GM12801 (cell line): Measurements from ENCODE around the gene FGF1.

Source experiments
- TF ChIP-seq, protein P1 (sequence below): IDR thresholded peaks from one replicate; pipeline ENCODE4 v1.5.1; 2011; ENCODE audit warnings: control low read depth; ENCODE audit not compliant: insufficient read length; ENCODE audit errors: extremely low read depth

FGF1 gene

DNA sequence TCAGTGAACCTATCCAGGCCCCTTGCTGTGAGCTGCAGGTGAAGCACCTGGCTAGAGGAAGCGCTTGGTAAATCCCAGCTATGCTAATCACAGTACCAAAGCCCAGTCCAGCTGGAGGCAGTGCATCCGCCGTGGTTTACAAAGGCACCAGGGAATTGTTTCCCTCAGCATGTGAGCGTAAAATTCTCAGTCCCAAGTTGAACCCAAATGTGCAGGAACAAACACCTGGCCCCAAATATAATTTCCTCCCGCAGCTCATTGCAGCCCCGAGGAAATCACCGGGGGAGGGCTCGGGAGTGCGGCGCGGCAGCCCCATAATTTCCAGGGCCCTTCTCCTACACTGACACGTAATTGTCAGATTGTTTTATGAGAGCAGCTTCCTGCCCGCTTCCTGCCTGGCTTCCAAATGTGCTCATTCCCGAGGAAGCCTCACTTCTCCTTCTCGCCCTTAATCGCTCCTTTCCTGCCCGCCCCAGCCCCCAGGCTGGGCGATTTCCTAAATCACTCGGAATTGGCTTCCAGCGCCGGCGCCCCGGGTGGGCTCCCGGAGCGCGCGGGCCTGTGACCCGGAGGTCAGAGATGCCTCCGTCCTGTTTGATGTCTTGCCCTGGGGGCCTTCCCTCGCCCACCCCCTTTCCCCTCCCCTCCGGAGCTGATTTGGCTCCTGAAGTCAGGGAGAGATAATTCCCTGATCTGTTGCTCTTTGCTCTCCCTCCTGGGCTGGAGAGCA, 134.4 kb downstream of the FGF1 start:
- TF ChIP-seq, protein P1, sequence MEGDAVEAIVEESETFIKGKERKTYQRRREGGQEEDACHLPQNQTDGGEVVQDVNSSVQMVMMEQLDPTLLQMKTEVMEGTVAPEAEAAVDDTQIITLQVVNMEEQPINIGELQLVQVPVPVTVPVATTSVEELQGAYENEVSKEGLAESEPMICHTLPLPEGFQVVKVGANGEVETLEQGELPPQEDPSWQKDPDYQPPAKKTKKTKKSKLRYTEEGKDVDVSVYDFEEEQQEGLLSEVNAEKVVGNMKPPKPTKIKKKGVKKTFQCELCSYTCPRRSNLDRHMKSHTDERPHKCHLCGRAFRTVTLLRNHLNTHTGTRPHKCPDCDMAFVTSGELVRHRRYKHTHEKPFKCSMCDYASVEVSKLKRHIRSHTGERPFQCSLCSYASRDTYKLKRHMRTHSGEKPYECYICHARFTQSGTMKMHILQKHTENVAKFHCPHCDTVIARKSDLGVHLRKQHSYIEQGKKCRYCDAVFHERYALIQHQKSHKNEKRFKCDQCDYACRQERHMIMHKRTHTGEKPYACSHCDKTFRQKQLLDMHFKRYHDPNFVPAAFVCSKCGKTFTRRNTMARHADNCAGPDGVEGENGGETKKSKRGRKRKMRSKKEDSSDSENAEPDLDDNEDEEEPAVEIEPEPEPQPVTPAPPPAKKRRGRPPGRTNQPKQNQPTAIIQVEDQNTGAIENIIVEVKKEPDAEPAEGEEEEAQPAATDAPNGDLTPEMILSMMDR: no peak

DNA sequence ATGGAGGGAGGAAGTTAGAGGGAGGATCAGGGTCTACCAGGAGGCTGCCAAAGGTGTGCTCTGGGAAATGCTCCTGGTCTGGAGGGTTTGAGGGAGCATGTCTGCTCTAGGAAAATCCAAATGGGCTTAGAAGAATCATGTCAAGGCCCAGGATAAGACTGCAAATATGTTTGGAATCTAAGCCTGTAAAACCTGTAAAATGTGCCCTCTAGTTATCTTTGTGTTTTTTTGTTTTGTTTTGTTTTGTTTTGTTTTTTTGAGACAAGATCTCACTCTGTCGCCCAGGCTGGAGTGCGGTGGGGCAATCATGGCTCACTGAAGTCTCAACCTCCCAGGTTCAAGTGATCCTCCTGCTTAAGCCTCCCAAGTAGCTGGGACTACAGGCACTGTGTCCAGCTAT, 135.4 kb downstream of the FGF1 start:
- TF ChIP-seq, protein P1: no peak

DNA sequence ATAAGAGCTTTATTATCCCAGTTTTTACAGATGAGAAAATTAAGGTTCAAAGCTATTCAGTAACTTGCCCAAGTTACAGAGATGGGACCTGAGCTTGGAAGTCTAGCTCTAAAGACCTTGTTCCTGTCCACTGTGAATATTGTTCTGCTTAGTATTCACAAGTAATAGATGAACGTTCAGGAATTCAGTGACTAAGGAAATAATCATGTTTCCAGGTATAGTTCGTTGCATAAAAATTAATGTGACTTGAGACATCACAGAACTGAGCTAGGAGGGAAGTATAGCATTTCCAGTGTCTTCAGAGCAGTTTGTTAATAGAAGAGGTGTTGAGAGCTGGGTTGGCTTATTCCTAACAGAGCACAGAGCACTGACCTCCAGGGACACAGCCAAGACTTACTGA, 136.1 kb downstream of the FGF1 start:
- TF ChIP-seq, protein P1: no peak

DNA sequence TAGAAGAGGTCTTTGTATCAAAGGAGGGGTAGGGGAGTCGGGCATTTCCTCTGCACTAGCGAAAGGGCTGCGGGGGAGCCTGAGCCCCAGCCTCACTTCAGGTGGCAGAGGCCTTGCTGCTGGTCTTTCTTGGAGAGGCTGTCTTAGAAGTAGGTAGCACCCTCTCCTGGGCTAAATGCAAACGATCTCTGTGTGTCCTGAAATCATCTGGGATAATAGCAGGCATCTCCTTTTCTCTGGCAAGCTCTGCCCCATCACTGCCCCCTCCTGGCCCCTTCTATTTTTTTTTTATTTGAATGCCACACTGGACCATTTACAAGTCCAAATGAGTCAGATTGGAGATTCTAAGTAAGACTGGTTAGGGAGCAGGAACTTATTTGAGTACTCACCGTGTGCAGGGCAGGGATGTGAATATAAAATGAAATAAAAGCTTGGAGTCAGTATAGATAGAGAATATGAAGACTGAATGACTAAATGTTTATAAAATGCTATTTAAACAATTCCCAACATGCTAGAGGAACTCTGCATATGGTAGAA, 137.1 kb downstream of the FGF1 start:
- TF ChIP-seq, protein P1: no peak

DNA sequence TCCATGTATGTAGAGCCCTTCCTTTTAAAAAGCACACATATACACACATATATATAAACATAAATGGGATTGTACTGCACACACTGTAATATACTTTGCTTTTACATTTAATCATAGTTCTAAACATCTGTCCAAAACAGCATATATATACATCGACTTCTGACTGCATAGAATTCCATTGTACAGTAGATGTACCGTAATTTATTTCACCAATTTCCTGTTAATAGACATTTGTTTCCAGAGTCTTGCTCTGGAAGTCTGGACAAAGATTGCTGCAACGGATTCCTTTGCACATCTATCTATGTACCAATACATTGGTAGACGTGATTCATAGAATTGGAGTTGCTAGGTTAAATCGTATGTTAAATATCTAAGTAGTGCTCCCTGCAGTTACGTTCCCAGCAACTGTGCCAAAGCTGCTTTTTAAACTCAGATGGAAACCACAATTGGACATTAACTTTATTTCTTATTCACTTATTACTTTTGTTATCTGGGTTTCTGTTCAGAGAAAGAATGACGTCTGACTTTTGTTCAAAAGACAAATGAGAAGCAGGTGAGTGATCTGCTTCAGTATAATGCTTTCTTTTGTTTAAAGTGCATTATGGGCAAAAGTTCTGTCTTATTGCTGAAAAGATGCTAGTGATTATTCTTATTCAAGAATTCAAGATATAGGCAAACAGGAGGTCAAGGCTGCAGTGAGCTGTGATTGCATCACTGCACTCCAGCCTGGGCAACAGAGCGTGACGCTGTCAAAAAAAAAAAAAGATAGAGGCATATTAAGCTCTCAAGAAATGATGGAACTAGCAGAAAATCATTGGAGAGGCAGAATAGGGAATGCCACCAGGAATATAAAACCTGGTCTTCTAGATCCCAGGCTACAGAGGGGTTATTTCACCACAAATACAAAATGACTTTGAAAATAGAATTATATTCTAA, 138.2 kb downstream of the FGF1 start:
- TF ChIP-seq, protein P1: no peak

DNA sequence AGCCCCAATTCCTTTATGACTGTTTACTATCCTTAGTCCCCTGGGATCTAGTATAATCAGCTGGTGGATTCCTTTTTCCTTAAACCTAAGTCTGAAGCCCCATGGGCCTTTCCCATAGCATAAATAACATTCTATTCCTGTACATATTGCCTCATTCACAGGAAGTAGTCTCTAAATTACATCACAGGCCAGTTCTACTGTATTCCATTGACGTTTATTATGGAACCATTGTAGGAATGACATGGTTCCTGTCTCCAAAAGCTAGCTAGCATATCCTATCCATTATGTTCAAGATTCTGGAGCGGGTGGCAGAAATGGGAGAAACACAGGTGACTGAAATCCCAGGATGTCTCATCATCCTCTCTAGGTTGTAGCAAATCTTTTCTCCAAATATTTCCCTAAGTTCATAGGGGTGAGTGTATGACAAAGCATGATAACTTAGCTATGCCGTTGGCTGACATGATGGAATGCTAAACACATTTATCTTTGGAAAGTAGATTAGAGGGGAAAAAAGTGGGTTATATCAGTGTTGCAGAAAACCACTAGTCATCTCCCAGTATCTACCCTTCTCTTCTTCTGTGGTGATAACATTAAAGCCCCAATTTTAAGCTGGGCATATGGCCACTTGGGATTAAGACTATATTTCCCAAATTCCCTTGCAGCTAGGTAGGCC, 140.1 kb downstream of the FGF1 start:
- TF ChIP-seq, protein P1: no peak
